T-helper 2 cell treated with Interferon-gamma antibody and Interleukin-4, amounts not matched to agents 5 μg/mL and 100 μg/mL, for 36 hours (primary cell): Measurements from ENCODE around the gene PTPRD.

Source experiments
- DNase-seq: peaks from one replicate; pipeline ENCODE4 v3.0.0; 2021; ENCODE audit warnings: low spot score
- H3K27ac Mint-ChIP-seq: one replicate; pipeline ENCODE4 v1.8.0; 2021; ENCODE audit warnings: mild to moderate bottlenecking, mixed read lengths
- H3K27me3 Mint-ChIP-seq: one replicate; pipeline ENCODE4 v1.8.0; 2021; ENCODE audit warnings: low read depth, mixed read lengths
- H3K36me3 Mint-ChIP-seq: one replicate; pipeline ENCODE4 v1.8.0; 2021; ENCODE audit warnings: low read depth, mixed read lengths
- H3K4me1 Mint-ChIP-seq: one replicate; pipeline ENCODE4 v1.8.0; 2021; ENCODE audit warnings: low read depth, mixed read lengths
- H3K4me3 Mint-ChIP-seq: one replicate; pipeline ENCODE4 v1.8.0; 2022; ENCODE audit warnings: mild to moderate bottlenecking, moderate library complexity, mixed read lengths
- H3K9me3 Mint-ChIP-seq: one replicate; pipeline ENCODE4 v1.8.0; 2021; ENCODE audit warnings: mixed read lengths

The PTPRD gene

GRCh38 chr9:10059044-10059443, 553.8 kb downstream of the PTPRD start:
- Mint-ChIP-seq H3K4me1 (no peaks in the 10 kb centered on the region), H3K4me3 (no peak overlapping the region), H3K36me3 (no peaks in the 10 kb centered on the region), H3K27me3 (no peaks in the 10 kb centered on the region), H3K27ac (no peak overlapping the region), H3K9me3 (no peaks in the 10 kb centered on the region)
- DNase-seq = no peak

- Mint-ChIP-seq H3K4me1 (no peaks in the 10 kb centered on the region), H3K36me3 (no peaks in the 10 kb centered on the region), H3K9me3 (no peaks in the 10 kb centered on the region), H3K27ac (no peak overlapping the region), H3K4me3 (no peak overlapping the region), H3K27me3 (no peaks in the 10 kb centered on the region)
- no peak for DNase-seq
Observed at GRCh38 chr9:10055886-10056395, 556.9 kb downstream of the PTPRD start.

DNA sequence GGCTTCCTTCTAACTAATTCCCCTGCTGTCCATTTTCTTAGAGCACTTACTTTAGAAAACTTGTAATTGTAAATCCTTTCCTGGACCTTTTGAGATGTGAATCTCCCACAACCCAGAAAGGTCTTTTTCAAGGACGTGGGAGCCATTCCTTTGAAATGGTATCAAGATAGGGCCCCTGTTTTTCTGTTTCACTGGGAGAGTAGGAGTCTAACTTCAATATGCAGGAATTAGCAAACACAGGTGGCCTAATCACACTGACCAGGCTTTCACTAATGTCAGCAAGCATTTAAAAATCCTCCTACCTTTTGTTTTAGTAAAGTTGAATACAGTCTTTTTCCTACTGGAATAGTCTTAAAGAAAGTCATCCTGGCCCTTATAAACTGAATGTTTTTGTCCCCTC, 558.3 kb downstream of the PTPRD start:
- Mint-ChIP-seq H3K9me3 (no peaks in the 10 kb centered on the region), H3K27me3 (no peaks in the 10 kb centered on the region), H3K4me3 (no peak overlapping the region), H3K36me3 (no peaks in the 10 kb centered on the region), H3K4me1 (no peaks in the 10 kb centered on the region), H3K27ac (no peak overlapping the region)
- no peak for DNase-seq

DNA sequence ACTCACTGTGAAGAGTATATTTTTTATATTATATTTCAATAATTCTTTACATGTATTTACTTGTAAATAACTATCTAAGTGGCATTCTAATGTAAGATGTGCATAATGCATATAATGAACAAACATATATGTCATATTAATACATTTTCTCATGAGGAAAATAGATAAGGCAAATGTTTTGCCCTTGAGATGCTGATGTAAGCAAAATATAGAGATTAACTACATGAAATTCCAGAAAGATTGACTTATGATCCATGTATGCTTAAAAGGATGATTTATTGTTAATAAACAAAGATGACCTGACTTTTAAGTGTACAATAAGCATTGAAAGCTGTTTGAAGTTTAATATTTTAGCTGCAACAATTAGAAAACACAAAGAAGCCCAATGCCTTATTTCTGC, 559.9 kb downstream of the PTPRD start:
- DNase-seq = no peak
- no peak overlapping the region for H3K27ac Mint-ChIP-seq
- no peak overlapping the region for H3K4me3 Mint-ChIP-seq
- no peaks in the 10 kb centered on the region for H3K9me3 Mint-ChIP-seq
- no peaks in the 10 kb centered on the region for H3K27me3 Mint-ChIP-seq
- no peaks in the 10 kb centered on the region for H3K36me3 Mint-ChIP-seq
- H3K4me1 Mint-ChIP-seq = no peaks in the 10 kb centered on the region

- H3K27me3 Mint-ChIP-seq = no peaks in the 10 kb centered on the region
- H3K4me1 Mint-ChIP-seq = no peaks in the 10 kb centered on the region
- no peak overlapping the region for H3K27ac Mint-ChIP-seq
- no peaks in the 10 kb centered on the region for H3K36me3 Mint-ChIP-seq
- no peak for DNase-seq
- no peak overlapping the region for H3K4me3 Mint-ChIP-seq
- no peaks in the 10 kb centered on the region for H3K9me3 Mint-ChIP-seq
Observed at GRCh38 chr9:10052181-10052580, 560.6 kb downstream of the PTPRD start.

DNA sequence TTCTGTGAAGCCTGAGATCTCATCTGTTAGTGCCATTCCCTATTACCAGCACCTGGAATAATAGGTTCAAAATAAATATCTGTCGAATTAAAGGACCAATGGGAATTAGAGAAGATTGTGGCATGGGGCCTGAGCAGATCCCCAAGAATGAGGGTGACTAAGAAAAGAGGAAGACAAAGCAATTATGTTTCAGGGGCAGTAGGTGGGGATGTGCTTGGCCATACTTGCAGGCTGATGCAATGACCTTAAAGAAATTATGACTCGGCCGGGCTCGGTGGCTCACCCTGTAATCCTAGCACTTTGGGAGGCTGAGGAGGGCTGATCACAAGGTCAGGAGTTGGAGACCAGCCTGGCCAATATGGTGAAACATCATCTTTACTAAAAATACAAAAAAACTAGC, 562.8 kb downstream of the PTPRD start:
- no peak for DNase-seq
- Mint-ChIP-seq H3K27ac (no peak overlapping the region), H3K9me3 (no peaks in the 10 kb centered on the region)

GRCh38 chr9:10048994-10049393, 563.8 kb downstream of the PTPRD start:
- no peak for DNase-seq
- no peak overlapping the region for H3K27ac Mint-ChIP-seq
- H3K9me3 Mint-ChIP-seq = no peaks in the 10 kb centered on the region
- no peak overlapping the region for H3K4me3 Mint-ChIP-seq
- H3K27me3 Mint-ChIP-seq = no peaks in the 10 kb centered on the region
- no peaks in the 10 kb centered on the region for H3K36me3 Mint-ChIP-seq
- H3K4me1 Mint-ChIP-seq = no peaks in the 10 kb centered on the region

More for the DNA sequence above, 562.8 kb downstream of the PTPRD start:
- H3K4me1 Mint-ChIP-seq = no peaks in the 10 kb centered on the region
- no peak overlapping the region for H3K4me3 Mint-ChIP-seq
- no peaks in the 10 kb centered on the region for H3K36me3 Mint-ChIP-seq
- no peaks in the 10 kb centered on the region for H3K27me3 Mint-ChIP-seq

DNA sequence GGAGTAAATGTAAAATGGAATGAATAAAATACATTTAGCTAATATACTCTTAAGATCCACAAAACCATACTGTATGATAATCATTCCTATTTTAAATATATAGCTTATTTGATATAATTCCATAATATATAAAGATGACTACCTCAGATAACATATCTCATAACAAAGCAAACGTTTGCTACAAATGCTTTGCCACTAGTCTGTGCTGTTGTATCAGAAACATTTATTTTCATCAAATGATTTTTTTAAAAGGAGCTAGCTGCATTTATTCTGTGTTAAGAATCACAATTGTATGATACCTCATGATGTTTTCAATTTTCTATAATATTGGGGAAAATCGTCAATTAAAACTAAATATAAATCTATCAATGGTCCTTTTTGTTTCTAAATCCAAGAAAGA, 567.2 kb downstream of the PTPRD start:
- no peaks in the 10 kb centered on the region for H3K9me3 Mint-ChIP-seq
- DNase-seq = no peak
- no peak overlapping the region for H3K27ac Mint-ChIP-seq

DNA sequence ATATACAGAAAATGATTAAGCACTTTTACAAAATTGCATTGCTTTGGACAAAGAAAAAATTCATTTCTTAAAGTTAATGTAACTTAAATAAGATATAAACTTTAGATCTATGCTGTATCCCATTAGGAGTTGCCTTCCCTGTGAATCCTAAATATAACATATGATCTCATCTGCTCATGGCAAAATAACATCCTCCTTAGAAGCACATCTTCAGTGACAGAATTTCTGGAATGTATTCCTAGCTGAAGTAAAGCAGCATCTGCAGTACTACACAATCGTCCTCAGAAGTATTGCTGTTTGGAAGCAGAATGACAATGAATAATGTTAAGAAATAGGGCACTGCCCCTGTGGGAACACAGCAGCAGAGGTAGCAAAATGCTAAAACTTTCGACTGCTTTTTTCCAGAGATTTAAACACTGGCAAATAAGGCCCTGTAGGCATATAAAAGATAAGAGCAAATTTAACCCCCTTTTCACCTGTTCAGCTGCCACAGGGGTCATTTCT, 571.0 kb downstream of the PTPRD start:
- Mint-ChIP-seq H3K27ac (no peak overlapping the region), H3K36me3 (no peaks in the 10 kb centered on the region), H3K27me3 (no peaks in the 10 kb centered on the region), H3K4me3 (no peak overlapping the region), H3K9me3 (no peaks in the 10 kb centered on the region), H3K4me1 (no peaks in the 10 kb centered on the region)
- no peak for DNase-seq

More for the DNA sequence above, 567.2 kb downstream of the PTPRD start:
- H3K36me3 Mint-ChIP-seq = no peaks in the 10 kb centered on the region
- no peak overlapping the region for H3K4me3 Mint-ChIP-seq
- H3K4me1 Mint-ChIP-seq = no peaks in the 10 kb centered on the region
- H3K27me3 Mint-ChIP-seq = no peaks in the 10 kb centered on the region

DNA sequence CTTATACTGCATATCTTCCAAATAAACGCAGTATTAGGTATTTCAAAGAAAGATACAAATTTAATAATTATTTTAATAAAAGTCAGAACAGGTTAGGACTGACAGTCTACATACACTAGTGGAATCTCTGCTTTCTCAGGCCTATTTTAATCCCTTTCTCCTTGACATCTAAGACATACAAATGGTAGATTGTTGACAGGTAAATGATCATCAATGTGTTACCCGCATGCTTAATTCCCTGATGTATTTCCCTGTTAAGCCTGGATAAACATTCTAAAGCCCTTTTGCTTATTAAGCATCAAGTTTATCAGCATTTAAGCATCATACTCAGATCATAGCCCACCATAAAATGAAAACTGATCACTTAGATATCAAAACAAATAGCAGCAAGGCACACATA, 576.7 kb downstream of the PTPRD start:
- Mint-ChIP-seq H3K36me3 (no peaks in the 10 kb centered on the region), H3K27me3 (no peaks in the 10 kb centered on the region), H3K4me3 (no peak overlapping the region)

DNA sequence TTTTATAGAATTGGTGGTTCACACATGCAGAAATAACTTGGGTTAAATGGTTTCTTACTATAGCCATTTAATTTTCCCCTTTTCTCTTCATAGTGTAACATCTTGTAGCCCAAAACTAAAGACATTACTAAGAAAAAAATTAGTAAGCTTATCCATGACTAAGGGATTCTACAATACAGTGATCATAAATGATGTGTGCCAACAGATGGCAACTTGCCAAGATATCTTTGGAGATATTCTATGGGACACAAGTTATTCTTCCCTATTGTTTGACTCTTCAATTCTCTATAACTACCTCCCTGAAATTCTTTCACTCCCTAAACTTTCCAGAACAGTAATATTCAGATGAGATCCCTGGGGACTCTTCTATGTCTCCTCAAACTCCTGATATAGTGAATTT, 580.6 kb downstream of the PTPRD start:
- no peak overlapping the region for H3K27ac Mint-ChIP-seq
- no peak overlapping the region for H3K4me3 Mint-ChIP-seq
- no peak for DNase-seq
- H3K4me1 Mint-ChIP-seq = no peaks in the 10 kb centered on the region
- H3K27me3 Mint-ChIP-seq = no peaks in the 10 kb centered on the region
- H3K36me3 Mint-ChIP-seq = no peaks in the 10 kb centered on the region
- peaks cover 28% of the 10 kb centered on the region for H3K9me3 Mint-ChIP-seq

More for the DNA sequence above, 576.7 kb downstream of the PTPRD start:
- no peak for DNase-seq
- no peak overlapping the region for H3K27ac Mint-ChIP-seq
- peaks cover 7% of the 10 kb centered on the region for H3K9me3 Mint-ChIP-seq
- no peaks in the 10 kb centered on the region for H3K4me1 Mint-ChIP-seq

GRCh38 chr9:10026443-10026984, 586.3 kb downstream of the PTPRD start:
- H3K27me3 Mint-ChIP-seq = no peaks in the 10 kb centered on the region
- H3K9me3 Mint-ChIP-seq = peaks cover 26% of the 10 kb centered on the region
- no peaks in the 10 kb centered on the region for H3K4me1 Mint-ChIP-seq
- H3K27ac Mint-ChIP-seq = no peak overlapping the region
- DNase-seq = no peak
- H3K36me3 Mint-ChIP-seq = no peaks in the 10 kb centered on the region
- H3K4me3 Mint-ChIP-seq = no peak overlapping the region

GRCh38 chr9:10015755-10016154, 597.0 kb downstream of the PTPRD start:
- DNase-seq = no peak
- no peaks in the 10 kb centered on the region for H3K4me1 Mint-ChIP-seq
- no peaks in the 10 kb centered on the region for H3K36me3 Mint-ChIP-seq
- no peak overlapping the region for H3K27ac Mint-ChIP-seq
- H3K9me3 Mint-ChIP-seq = no peaks in the 10 kb centered on the region
- no peak overlapping the region for H3K4me3 Mint-ChIP-seq
- no peaks in the 10 kb centered on the region for H3K27me3 Mint-ChIP-seq

DNA sequence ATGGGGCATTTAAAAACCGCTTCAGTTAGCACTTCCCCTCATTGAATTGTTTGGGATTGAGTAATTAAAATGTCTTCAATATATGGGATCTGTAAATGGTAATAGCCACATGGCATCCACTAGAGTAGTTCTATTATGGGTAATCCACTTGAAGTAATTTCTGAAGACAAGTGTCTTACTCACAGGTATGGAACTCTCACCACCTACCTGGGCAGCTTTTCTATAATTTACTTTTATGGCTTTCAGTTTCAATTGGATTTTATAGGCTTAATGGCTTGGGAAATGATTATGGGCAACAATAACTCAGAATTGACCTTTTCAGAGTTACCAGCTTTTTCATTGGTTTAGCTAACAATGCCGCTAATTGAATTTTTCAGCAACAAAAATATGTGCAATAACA, 597.9 kb downstream of the PTPRD start:
- Mint-ChIP-seq H3K27ac (no peak overlapping the region), H3K36me3 (no peaks in the 10 kb centered on the region), H3K9me3 (no peaks in the 10 kb centered on the region), H3K4me3 (no peak overlapping the region), H3K27me3 (no peaks in the 10 kb centered on the region), H3K4me1 (no peaks in the 10 kb centered on the region)
- no peak for DNase-seq

DNA sequence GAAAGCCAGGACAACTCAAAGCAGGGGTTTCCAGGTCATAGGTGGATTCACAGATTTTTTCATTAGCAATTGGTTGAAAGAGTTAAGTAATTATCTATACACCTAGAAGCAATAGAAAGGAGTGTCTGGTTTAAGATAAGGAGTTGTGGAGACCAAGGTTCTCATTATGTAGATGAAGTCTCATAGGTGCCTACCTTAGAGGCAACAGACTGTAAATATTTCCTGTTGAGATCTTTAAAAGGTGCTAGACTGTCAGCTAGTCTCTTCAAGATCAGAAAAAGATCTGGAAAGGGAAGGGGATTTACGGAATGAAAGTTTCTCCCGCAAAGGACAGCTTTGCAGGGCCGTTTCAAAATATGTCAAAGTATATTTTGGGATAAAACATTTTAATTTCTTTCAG, 603.4 kb downstream of the PTPRD start:
- no peaks in the 10 kb centered on the region for H3K27me3 Mint-ChIP-seq
- H3K4me3 Mint-ChIP-seq = no peak overlapping the region
- H3K9me3 Mint-ChIP-seq = no peaks in the 10 kb centered on the region
- DNase-seq = no peak
- no peaks in the 10 kb centered on the region for H3K36me3 Mint-ChIP-seq
- no peaks in the 10 kb centered on the region for H3K4me1 Mint-ChIP-seq
- no peak overlapping the region for H3K27ac Mint-ChIP-seq
